Measurements from ENCODE around the gene RBM4. TPM values are rescaled to one million over a fixed set of nuclear protein-coding genes. Genes with fewer than 3 reads are reported as not detected.

RBM4 gene, protein sequence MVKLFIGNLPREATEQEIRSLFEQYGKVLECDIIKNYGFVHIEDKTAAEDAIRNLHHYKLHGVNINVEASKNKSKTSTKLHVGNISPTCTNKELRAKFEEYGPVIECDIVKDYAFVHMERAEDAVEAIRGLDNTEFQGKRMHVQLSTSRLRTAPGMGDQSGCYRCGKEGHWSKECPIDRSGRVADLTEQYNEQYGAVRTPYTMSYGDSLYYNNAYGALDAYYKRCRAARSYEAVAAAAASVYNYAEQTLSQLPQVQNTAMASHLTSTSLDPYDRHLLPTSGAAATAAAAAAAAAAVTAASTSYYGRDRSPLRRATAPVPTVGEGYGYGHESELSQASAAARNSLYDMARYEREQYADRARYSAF
- total RNA-seq: 90.0 and 98.2 TPM in 2 replicates

DNA sequence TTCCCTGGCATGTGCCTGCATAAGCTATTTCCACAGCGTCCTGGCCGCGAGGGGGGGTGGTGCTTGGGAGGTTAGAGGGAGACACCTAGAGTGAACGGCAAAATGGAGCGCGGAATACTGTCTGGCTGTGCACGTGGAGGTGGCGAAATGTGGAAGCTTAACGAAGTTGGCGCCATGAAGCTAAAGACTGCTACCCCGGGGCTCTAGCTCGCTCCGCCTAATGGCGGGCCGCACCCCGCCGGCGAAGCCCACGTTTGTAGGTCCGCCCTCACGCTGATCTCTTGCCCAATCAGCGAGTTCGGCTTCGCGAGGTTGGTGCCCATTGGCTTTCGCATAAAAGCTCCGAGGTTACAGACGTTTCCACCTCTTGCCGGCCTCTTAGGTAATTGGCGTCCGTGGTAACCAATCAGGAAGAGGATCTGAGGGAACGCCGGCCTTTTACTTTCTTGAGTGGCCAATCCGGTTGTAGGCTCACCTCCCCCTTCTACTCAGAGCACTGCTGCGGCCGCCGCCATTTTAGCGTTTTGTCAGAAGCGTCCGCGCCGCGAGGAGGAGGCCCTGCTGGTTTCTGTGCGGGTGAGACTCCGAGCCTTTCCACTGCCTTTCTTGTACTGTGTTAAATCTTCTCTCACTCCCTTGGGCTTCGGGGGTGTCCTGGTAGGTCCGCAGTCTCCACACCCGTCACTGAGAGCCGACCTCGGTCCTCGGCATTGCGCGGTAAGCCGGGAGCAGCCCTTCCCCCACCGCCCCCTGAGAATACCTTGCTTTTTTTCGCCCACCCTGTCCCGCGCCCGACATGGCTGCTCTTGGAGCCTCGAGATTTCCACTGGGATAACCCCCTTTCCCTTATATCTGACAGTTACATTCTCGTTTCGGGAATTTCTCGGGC, at the start of gene RBM4:
Gene RBM4 (plus strand): TSS at position 527 of the 889 bp plus-strand sequence. CDS start 1,009 bp downstream, outside the sequence.

GRCh38 chr11:66592457-66593302, 45.8 kb upstream of the RBM4 start, which contains the start of the genes CCDC87 and CCS:
CCDC87 (minus strand) TSS chr11:66593063; CDS start chr11:66593015, 48 bp downstream.
CCS (plus strand) TSS chr11:66593185; CDS start chr11:66593262, 77 bp downstream.

DNA sequence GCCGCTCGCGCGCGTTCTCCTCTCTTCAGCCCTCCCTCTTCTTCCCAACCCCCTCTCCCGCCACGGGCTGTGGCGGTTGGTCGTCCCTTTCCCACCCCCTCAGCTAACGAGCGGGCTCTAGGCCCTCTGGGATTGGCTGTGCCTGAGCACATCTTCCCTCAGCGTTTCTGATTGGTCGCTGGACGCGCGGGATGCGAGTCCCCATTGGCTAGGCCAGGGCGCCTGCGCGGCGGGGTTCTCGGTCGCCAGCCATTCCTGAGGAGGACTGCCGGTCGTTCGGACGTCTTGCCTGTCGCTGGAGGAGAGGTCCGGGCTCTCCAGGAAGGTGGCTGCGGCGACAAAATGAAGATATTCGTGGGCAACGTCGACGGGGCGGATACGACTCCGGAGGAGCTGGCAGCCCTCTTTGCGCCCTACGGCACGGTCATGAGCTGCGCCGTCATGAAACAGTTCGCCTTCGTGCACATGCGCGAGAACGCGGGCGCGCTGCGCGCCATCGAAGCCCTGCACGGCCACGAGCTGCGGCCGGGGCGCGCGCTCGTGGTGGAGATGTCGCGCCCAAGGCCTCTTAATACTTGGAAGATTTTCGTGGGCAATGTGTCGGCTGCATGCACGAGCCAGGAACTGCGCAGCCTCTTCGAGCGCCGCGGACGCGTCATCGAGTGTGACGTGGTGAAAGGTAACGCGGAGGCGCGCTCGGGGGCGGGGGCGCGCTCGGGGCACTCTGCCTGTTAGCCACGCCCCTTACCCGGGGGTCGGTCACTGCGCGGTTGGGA, 21.9 kb upstream of the RBM4 start, which contains the start of gene RBM14:
Gene RBM14 (plus strand): TSS at position 252 of the 776 bp plus-strand sequence. CDS start 91 bp downstream, at position 343.

GRCh38 chr11:66677599-66678375, 39.3 kb downstream of the RBM4 start, which contains the start of gene RBM4B:
RBM4B (minus strand) TSS chr11:66677887; CDS start chr11:66677079, 808 bp downstream.

Small RNAs within 50 kb of the gene (small RNA-seq; reads per million reads assigned to genes)
- 0.09 reads per million for gene RNU4-39P

Other genes with a start within 250 kb of the RBM4 start
- not detected in 2 replicates for gene NPAS4, start 217.7 kb upstream of the RBM4 start, total RNA-seq
- 24.7 and 30.1 TPM in 2 replicates for gene MRPL11, start 199.9 kb upstream of the RBM4 start, total RNA-seq
- gene PELI3, start 171.8 kb upstream of the RBM4 start, total RNA-seq: 12.0 and 14.9 TPM in 2 replicates
- gene DPP3, start 158.3 kb upstream of the RBM4 start, total RNA-seq: 53.0 and 79.3 TPM in 2 replicates
- gene BBS1, start 128.1 kb upstream of the RBM4 start, total RNA-seq: 43.4 and 55.0 TPM in 2 replicates
- 10.2 and 14.0 TPM in 2 replicates for gene ZDHHC24, start 92.7 kb upstream of the RBM4 start, total RNA-seq
- not detected in 2 replicates for gene ACTN3, start 91.8 kb upstream of the RBM4 start, total RNA-seq
- gene CTSF, start 70.1 kb upstream of the RBM4 start, total RNA-seq: 11.1 and 71.5 TPM in 2 replicates
- 0.87 and 1.2 TPM in 2 replicates for gene CCDC87, start 45.6 kb upstream of the RBM4 start, total RNA-seq
- gene CCS, start 45.5 kb upstream of the RBM4 start, total RNA-seq: 21.4 and 43.6 TPM in 2 replicates
- gene RBM14, start 22.1 kb upstream of the RBM4 start, total RNA-seq: 37.3 and 39.3 TPM in 2 replicates
- gene RBM4B, start 39.2 kb downstream of the RBM4 start, total RNA-seq: 33.0 and 37.3 TPM in 2 replicates
- 26.3 and 29.9 TPM in 2 replicates for gene SPTBN2, start 90.5 kb downstream of the RBM4 start, total RNA-seq
- 18.1 and 26.0 TPM in 2 replicates for gene RCE1, start 204.7 kb downstream of the RBM4 start, total RNA-seq
- gene LRFN4, start 218.4 kb downstream of the RBM4 start, total RNA-seq: 9.4 and 20.8 TPM in 2 replicates